ENCODE data around the gene MYL1.

GRCh38 chr2:210288408-210288807, 26.6 kb downstream of the MYL1 start:
- TF ChIP-seq EZH2phosphoT487 (IDR thresholded peaks at IDR 0.05; ENCODE audit: borderline replicate concordance) (no peak), CTCF (conservative IDR thresholded peaks at IDR 0.05; ENCODE audit: low read length) (no peak)
